GM18519 (cell line): ENCODE results near the gene ANKRD22.
"Not testable (repeated sequence)": the region's sequence is repeated elsewhere in the genome, so short reads cannot be mapped to it uniquely, and the experiment has no call there.

Experiments used
- ATAC-seq: cut with Tn5 transposase; IDR thresholded peaks from one replicate; pipeline ENCODE4 v1.9.1; 2021; ENCODE audit warnings: mild to moderate bottlenecking, moderate library complexity; ENCODE audit not compliant: unreplicated experiment, low FRiP score

The ANKRD22 gene

DNA sequence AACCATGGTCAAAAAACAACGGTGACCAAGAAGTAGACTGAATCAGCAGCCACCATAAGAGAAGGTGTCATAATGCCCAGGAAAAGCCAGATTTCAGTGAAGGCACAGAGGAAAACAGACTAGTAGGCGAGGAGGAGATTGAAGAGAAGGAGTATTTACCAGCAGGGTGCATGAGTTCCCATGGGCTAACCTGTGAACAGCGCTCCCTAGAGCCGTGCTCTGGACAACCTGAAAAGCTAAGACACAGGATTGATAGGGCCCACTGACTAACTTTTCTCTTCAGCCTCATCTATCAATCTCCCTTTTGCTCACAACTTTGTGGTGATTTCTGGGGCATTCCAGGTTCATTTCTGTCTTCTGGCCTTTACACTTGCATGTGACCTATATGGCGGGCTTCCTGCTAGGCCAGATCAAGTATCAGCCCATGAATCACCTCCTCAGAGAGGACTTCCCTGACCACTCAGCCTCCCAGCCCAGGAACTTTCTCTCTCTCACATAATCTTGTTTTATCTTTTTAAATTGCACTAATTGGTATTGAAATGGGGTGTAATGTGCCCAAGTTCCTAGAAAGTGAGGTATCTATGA lies 12.8 kb downstream of the ANKRD22 start:
- ATAC-seq, result no peak

DNA sequence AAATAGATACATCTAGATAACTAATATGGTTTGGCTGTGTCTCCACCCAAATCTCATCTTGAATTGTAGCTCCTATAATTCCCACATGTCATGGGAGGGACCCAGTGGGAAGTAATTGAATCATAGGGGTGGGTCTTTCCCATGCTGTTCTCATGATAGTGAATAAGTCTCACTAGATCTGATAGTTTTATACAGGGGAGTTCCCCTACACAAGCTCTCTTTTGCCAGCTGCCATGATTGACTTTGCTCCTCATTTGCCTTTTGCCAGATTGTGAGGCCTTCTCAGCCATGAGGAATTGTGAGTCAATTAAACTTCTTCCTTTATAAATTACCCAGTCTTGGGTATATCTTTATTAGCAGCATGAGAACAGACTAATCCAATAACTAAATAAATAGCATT lies 14.0 kb downstream of the ANKRD22 start:
- not testable (repeated sequence) for ATAC-seq

DNA sequence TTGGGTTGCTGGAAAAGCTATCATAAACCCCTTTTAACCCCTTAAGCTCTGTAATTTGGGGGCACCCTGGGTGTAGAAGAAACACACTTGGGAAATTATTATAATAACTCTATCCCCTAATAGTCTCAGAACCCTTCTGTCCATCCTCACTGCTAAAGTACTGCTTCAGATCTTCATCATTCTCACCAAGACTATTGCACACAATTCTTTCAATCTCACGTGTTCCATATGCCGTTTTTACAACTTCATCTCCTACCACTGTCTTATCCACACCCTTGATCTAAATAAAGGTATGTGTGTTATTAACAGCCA lies 15.8 kb downstream of the ANKRD22 start:
- no peak for ATAC-seq

DNA sequence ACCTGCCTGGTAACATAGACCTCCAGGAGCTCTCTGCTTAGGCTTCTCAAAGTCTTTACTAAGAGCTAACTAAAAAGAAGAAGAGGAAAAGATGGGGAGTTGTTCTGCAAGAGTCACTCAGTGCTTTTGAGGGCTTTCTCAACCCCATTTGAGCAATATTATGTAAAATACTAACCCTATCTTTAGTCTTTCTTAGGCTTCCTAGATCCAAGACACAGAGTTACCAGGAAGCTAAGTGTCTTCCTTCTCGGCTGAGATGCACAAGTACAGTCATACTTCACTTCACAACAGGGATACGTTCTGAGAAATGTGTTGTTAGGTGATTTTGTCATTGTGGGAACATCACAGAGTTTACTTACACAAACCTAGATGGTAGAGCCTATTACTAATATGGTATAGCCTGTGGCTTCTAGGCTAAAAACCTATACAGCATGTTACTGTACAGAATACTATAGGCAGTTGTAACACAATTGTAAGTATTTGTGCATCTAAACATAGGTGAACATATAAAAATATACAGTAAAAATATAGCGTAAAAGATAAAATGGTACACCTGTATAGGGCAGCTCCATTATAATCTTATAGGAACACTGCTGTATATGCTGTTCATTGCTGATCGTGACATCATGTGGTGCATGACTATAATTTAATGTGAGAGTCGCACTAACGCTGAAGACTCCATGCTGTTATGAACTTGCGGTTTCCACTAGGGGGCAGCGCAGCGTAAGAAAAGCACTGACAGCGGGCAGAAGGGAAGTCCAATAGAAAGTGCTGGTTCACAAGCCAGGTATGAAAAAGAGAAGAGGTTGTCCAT lies 16.3 kb downstream of the ANKRD22 start:
- peak; percentile 60 for ATAC-seq

DNA sequence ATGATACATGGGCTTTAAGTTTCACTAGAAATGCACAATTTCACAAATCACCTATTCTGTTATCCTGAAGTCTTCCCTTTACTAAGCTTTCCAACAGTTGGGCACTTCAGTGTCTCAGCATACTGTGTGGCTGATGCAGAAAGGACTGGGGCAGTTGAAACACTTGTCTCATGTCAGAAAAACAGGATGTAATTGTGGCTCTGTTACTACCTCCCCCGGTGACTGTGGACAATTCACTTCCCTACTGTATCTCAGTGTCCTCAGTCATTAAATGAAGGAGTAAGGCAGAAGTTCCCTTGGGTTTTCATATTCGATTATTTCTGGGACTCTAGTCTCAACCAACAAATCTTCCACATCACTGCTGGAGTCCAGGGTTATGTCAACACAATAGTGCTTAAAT lies 17.9 kb downstream of the ANKRD22 start:
- ATAC-seq, result no peak

DNA sequence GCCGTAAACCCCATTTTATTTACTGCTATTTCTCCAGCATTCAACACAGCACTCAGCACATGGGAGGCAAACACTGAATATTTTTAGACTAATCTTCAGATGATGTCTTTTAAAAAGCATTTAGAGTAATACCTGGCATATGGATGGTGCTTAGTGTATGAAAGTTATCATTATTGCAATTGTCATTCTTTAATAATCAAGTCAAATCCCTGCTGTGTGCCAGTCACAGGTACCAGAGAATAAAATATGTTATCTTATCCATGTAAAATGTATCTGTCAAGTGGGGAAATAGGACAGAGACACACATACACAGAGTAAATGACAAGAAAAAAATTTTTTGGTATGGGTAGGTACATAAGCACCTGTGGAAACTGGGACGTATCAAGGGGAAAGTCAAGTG lies 18.5 kb downstream of the ANKRD22 start:
- no peak for ATAC-seq

DNA sequence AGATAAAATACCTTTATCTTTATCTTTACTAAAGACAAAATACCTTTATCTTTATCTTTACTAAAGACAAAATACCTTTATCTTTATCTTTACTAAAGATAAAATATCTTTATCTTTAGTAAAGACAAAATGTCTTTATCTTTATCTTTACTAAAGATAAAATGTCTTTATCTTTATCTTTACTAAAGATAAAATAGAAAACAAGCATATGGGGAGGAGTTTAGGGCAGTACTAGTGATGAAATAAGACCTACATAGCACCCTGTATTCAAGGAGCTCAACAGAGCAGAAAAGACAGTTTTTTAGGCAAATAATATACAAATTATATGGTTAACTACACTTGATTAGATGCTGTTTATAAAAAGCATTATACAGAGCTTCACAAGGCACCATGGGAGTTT lies 19.3 kb downstream of the ANKRD22 start:
- ATAC-seq, result no peak

DNA sequence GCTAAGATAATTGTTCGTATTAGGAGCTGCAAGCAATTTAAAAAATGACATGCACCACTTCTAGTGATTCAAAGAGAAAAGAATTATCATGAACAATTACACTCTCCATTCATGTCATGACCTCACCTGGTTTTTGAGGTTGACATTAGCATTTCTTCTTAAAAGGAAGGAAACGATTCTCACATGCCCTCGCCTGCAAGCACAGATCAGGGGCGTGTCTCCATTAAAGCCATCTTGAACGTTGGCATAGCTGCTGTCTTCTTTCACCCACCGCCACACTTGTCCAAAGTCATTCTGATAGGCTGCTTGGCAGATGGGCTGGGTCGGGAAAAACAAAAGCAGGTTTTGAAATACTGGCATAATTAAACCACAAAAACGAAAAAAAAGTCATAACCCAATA lies 19.9 kb downstream of the ANKRD22 start:
- ATAC-seq, result no peak

DNA sequence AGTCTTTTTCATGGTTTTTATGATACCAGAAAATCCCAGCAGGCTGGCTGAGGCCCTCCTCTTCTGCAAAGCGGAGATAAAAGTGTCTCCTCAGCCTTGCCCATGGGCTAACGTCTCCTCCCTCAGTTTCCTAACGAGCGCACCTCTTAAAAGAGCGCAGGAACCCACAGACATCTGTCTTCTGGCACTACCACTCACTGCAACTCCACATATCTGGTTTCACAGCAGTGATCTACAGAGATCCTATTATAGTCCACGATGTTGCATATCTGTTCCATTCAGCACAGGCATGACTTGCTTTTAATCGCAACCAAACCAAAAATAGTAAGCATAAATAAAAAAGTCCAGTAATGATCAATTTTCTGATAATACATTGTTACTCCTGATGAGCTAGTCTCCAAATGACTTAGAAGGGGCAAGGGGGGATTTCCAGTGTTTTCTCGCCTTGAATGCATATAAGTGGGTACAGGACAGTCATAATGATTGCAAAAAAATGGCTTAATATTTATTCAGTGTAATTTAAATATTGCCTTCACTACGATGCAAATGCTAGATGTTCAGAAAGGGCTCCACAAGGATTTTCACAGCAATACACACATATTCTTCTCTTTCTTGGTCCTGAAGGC lies 20.9 kb downstream of the ANKRD22 start:
- ATAC-seq, result no peak

DNA sequence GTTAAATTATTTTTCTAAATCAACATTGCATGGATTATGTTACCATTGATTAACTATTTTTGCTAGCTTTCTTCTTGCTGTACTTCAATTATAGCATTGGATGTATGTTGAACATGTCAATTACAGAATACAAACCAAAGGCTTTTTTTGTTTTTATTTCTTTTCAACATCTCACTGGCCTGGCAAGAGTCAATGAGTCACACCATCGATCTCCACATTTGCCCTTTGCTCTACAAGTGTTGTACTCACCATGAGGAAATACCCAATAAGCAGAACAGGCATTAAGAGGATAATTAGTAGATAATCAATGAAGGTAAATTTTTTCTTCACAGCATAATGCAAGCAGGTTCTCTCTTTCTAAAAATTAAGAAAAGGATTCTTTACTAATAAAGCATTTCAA lies 23.3 kb downstream of the ANKRD22 start:
- ATAC-seq, result no peak

DNA sequence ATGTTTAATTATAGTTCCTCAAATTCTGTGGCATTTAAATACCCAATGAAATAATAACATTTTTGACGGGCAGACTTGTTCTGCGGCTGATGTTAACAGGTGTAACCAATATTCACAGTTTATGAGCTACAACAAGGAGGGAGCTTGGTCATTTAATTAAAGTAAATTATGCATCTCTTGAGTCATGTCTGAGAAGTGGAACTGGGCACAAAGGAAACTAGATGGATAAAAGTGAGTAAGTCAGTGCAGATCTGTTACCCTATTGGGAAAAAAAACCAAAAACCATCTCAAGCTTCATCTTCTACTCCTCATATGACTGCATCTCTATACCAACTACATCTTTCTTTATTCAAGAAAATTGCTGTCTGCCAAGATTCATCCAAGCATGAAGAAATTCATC lies 24.0 kb downstream of the ANKRD22 start:
- ATAC-seq, result no peak

DNA sequence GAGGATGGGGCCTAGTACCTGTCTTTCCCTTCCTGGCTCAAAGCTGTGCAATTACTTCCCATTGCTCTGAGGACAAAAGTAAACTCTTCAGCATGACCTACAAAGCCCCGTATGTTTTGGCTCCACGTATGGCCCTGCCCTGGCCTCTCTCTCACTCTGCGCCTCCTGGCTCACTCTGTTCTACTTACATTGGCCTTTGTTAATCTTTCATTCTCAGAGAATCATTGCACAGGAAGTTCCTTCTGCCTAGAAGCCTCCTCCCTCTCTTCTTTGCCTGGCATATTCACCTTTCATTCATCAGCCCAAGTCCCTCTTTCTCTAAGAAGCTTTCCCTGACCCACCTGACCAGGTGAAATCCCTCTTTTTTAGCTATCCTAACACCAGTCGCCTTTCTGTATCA lies 25.3 kb downstream of the ANKRD22 start:
- ATAC-seq, result no peak

DNA sequence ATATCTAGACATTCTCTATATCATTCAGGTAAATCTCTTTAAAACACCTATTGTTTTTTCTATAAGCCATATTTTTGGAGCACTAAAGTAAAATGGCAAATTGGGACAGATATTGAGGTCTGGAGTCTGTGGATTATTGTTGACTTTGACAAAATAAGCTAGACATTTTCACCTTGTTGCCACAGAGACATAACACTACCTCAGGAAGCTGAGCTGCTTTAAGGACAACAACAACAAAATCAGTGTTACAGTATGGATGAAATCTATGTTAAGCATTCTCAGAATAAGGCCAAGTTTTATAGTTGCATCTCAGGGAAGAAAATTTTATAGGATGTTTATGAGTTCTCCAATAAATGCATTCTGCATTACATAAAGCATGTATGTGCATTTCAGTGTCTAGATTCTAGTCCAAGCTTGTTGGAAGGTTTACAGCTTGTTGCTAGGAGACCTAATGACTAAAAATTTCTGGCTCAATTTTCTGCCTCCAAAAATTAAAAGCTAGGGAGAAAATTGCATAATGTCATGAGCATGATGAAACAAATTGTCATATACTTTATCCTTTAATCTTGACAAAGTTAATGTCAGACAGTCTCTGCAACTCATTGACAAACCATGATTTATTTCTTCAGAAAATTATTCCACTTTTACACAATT lies 30.8 kb downstream of the ANKRD22 start:
- no peak for ATAC-seq

DNA sequence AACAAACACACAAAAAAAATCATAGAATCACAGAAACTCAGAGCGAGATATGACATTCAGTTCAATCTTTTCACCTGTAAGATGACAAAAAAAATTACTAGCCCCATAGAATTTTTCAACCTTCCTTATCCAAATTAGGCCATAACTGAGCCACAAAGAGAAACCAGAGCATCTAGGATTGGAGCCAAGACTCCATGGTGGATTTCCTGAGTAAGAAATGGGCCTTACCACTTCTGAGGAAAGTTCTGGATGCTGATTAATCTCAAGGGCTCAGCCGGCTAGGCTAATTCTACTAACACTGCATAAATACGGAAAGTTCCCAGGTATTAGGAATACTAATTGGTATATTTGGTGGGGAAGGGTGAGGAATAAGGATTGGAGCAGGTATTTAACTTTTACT lies 32.4 kb downstream of the ANKRD22 start:
- no peak for ATAC-seq

DNA sequence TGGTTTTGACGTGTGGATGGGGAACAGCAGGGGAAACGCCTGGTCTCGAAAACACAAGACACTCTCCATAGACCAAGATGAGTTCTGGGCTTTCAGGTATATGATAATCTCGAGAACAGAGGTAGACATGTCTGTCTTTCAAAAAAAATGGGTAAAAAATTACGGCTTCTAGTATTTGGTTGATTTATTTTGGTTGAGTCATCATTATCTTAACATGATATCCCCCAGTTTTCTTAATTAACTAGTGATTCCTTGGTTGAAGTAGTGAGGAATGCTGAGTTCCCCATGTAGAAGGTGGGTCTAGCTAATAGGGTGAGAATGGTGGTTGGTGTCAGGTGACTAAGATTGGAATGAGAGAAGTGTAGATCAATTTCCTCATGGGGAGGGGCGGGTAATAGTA lies 38.4 kb downstream of the ANKRD22 start:
- ATAC-seq, result no peak

DNA sequence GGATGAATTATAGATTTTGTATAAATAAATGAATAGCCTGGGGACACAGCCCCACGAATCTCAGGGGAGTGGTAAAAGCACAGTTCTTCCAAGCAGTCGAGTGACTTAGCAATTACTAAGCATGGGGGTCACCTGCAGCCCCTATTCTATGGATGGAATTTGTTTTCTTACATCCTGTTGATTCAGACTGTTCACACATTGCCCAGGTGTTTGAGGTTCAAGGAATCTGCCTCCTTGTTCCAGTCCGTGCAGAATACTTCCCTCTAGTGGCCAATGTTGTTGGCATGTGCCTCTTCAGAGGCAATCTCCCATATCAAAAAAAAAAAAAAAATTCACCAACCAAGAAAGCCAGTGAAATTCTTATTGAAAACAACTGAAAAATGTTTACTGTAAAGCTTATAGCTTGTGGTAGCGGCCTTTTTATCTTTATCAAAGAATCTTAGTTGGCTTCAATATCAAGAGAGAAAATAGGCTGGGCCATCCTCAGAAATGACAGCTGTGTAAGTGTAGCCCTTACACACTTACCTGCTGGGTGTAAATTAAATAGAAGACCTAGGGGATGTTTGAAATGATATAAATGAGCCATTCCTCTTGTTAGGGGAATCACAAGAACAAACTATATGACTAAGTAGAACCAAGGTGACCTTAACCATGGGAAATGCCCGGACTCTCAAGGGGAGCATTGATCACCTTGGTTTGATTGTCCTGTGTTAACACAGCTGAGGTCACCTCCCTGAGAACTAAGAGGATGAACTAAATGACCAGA lies 41.3 kb downstream of the ANKRD22 start:
- ATAC-seq, result no peak

DNA sequence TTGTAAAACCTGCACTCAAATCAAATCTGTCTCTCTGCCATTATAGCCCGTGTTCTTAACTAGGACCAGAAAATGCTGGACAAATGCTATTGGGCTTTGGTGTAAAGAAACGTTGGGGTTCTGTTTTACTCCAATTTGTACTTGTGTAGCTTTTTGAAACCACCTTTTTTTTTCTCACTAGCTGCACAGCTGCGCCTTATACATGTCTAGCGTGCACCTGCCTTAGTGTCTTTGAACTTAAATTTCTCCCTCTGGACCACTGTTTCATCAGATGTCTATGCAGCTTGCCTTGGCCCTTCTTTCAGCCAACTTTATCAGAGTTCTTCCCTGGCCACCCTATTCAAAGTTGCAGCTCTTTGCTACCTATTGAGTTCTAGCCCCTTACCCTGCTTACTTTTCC lies 42.0 kb downstream of the ANKRD22 start:
- ATAC-seq, result no peak

DNA sequence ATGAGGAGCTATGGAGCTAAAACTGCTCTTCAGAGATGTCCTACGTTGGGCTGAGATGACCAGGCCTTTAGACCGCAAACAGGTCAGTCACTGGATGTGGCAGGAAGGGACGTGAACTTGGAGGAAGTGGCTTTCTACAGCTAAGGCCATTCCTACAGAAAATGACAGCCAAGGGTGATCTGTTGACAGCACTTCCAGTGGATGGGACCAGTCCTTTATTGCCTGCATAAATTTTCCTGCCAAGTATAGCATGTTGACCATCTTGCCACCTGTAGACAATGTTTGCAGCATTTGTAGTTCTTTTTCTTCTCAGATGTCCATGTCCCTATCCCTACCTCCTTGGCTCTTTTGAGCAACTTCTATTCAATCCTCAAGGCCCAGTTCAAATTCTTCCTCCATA lies 45.7 kb downstream of the ANKRD22 start:
- ATAC-seq, result no peak

DNA sequence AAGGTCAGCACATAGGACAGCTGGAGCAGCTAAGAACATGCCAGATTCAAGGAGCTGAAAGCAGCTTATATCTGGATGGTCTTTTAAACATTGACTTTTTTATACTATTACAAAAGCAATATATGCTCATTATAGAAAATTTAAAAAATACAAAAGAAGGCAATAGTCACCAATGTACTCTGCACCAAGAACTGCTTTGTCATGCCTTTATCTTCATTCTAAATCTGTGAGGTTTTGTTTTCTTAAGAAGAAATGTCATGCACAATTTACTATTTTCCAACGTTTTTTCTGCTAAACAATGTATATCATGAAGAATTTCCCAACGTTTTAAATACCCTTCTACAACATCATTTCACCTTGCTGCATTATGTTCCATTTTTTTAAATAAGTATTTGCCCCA lies 46.3 kb downstream of the ANKRD22 start:
- no peak for ATAC-seq

DNA sequence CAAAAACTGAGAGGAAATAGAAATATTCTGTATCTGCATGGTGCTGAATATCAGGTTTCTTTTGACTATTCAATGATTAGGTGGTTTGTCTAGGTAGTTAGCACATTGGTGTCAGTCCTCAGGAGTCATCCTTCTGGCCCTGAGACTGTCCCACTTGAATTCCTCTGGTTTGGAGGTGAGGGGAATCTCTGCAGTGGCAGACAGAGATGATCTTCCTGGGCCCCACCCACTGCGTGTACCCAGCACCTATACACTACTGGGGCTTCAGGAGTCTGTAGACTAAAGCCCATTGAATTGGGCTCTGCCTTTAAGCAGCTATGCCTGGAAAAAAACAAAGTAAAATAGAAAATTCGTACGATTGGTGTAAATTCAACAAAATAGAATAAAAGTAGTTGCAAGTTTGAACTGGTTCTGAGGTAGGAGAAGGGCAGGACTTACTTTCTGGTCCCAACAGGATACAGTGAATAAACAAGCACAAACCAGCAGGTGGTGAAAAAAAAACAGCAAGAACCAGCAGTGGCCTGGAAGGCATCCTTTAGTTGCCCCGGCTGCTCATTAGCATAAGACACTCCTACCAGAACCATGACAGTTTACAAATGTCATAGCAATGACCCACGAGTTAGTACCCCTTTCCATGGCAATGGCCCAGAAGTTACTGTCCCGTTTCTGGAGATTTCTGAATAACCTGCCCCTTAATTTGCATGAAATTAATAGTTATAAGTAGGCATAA lies 47.4 kb downstream of the ANKRD22 start:
- ATAC-seq, result no peak
